PC-3 (cell line): ENCODE data around the gene FNBP1L. TPM values are rescaled to one million over a fixed set of nuclear protein-coding genes. Genes with fewer than 3 reads are reported as not detected.

Source experiments
- ATAC-seq: fragments of 200-7000 bp; cut with Tn5 transposase; 2 replicates; pipeline ENCODE4 v1.9.1; 2020; ENCODE audit warnings: mild to moderate bottlenecking, moderate library complexity
- BruUV-seq: library from RNA; stranded (reverse); fragments of 400-500 nt; replicated peaks from 2 replicates; lab custom pipeline; 2021; lab: Mats Ljungman, UMichigan
- CTCF ChIA-PET: fragments of 300-600 bp; sonication (Branson Sonifier 250); formaldehyde crosslinking; loops from one replicate; lab custom pipeline; 2022; ENCODE audit warnings: antibody characterized with exemption; lab: Charles Lee
- POLR2A ChIA-PET: fragments of 300-600 bp; sonication (Branson Sonifier 250); formaldehyde crosslinking; loops from one replicate; lab custom pipeline; 2022; ENCODE audit warnings: antibody characterized with exemption; ENCODE audit not compliant: unreplicated experiment; lab: Charles Lee
- DNase-seq: peaks from one replicate; pipeline ENCODE4 v3.0.0-alpha.2; 2015
- H2AFZ ChIP-seq: fragments of 300-600 bp; sonication (generic); 2 replicates; pipeline ENCODE4 v1.6.0; 2016; ENCODE audit warnings: antibody characterized with exemption, low read length
- H3F3A ChIP-seq: fragments of 300-600 bp; sonication (generic); one replicate; pipeline ENCODE4 v1.6.0; 2017; ENCODE audit warnings: antibody characterized with exemption, low read length, control low read depth, mild to moderate bottlenecking; ENCODE audit not compliant: unreplicated experiment
- H3K27ac ChIP-seq: fragments of 300-600 bp; sonication (generic); 2 replicates; pipeline ENCODE4 v1.5.1; 2016; ENCODE audit warnings: mild to moderate bottlenecking, low read length
- H3K27me3 ChIP-seq: fragments of 300-600 bp; sonication (generic); 2 replicates; pipeline ENCODE4 v1.6.1; 2016; ENCODE audit warnings: low read length, mixed read lengths
- H3K36me3 ChIP-seq: fragments of 300-600 bp; sonication (generic); 2 replicates; pipeline ENCODE4 v1.6.1; 2016; ENCODE audit warnings: low read depth, mixed run types, low read length, mixed read lengths
- H3K4me1 ChIP-seq: fragments of 300-600 bp; sonication (generic); 2 replicates; pipeline ENCODE4 v1.5.1; 2016; ENCODE audit warnings: low read length; ENCODE audit not compliant: insufficient read depth
- H3K4me2 ChIP-seq: fragments of 300-600 bp; sonication (generic); 2 replicates; pipeline ENCODE4 v1.6.0; 2016; ENCODE audit warnings: low read length
- H3K4me3 ChIP-seq: fragments of 300-600 bp; sonication (generic); 2 replicates; pipeline ENCODE4 v1.5.1; 2016; ENCODE audit warnings: mild to moderate bottlenecking, low read length, mixed read lengths
- H3K79me2 ChIP-seq: fragments of 300-600 bp; sonication (generic); 2 replicates; pipeline ENCODE4 v1.6.1; 2017; ENCODE audit warnings: low read length, mixed read lengths
- H3K9ac ChIP-seq: fragments of 300-600 bp; sonication (generic); 2 replicates; pipeline ENCODE4 v1.6.0; 2016; ENCODE audit warnings: mild to moderate bottlenecking, low read length
- H3K9me2 ChIP-seq: fragments of 300-600 bp; sonication (generic); replicated peaks from 2 replicates; pipeline ENCODE4 v1.6.1; 2016; ENCODE audit warnings: mixed run types, low read length, mixed read lengths
- H3K9me3 ChIP-seq: fragments of 300-600 bp; sonication (generic); 2 replicates; pipeline ENCODE4 v1.6.1; 2016; ENCODE audit warnings: low read length, mixed read lengths
- H4K20me1 ChIP-seq: fragments of 300-600 bp; sonication (generic); 2 replicates; pipeline ENCODE4 v1.6.1; 2016; ENCODE audit warnings: low read length, mixed read lengths
- EZH2 ChIP-seq: fragments of 300-600 bp; sonication (generic); IDR thresholded peaks from one replicate; pipeline ENCODE4 v1.6.1; 2017; ENCODE audit warnings: antibody characterized with exemption, mild to moderate bottlenecking, low read length; ENCODE audit not compliant: unreplicated experiment
- EZH2phosphoT487 ChIP-seq: fragments of 300-600 bp; sonication (generic); IDR thresholded peaks from 2 replicates; pipeline ENCODE4 v1.6.1; 2018; ENCODE audit warnings: mild to moderate bottlenecking, antibody characterized with exemption, low read length, borderline replicate concordance
- intact Hi-C: fragments of 100-400 bp; cut with micrococcal nuclease; formaldehyde crosslinking; loops from 2 replicates; pipeline ENCODE4 v1.9.0; 2023
- total RNA-seq: library from RNA; depleted of rRNA; stranded (reverse); fragments of >200 nt; gene quantifications from 2 replicates; pipeline ENCODE4 v1.2.3, GENCODE V29; 2014
- TF ChIP-seq, protein P1 (sequence below): fragments of 300-600 bp; sonication (generic); conservative IDR thresholded peaks from 2 replicates; pipeline ENCODE4 v1.5.1; 2017; ENCODE audit warnings: antibody characterized with exemption, low read depth, mild to moderate bottlenecking, low read length

FNBP1L gene
- total RNA-seq, 1 experiment from 2014 or later = 28.3 TPM

DNA sequence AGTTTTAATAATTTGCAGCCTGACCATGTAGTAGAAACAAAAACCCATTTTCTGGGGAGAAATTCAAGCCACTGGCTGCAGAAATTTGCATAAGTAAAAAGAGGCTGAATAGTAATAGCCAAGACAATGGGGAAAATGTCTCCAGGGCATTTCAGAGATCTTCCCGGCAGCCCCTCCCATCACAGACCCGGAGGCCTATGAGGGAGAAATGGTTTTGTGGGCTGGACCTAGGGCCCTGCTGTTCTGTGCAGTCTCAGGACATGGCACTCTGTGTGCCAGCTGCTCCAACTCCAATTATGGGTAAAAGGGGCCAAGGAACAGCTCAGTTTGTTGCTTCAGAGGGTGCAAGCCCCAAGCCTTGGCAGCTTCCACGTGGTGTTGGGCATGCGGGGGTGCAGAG, 39.7 kb upstream of the FNBP1L start:
- Histone ChIP-seq H3K79me2 (no peaks in the 10 kb centered on the region), H3K4me1 (no peaks in the 10 kb centered on the region), H2AFZ (no peak overlapping the region), H3K9me3 (0 out of 2 replicates have a peak, but pooled peaks cover 5% of the 10 kb centered on the region), H3K9me2 (no peaks in the 10 kb centered on the region), H3K27ac (no peak overlapping the region), H3K36me3 (no peaks in the 10 kb centered on the region), H3K4me2 (no peak overlapping the region), H4K20me1 (no peaks in the 10 kb centered on the region), H3K27me3 (no peaks in the 10 kb centered on the region), H3K4me3 (no peak overlapping the region), H3K9ac (no peak overlapping the region), H3F3A (no peaks in the 10 kb centered on the region)
- intact Hi-C loops = no loop called here
- POLR2A ChIA-PET = no interaction called here
- no peak for ATAC-seq
- no peak for DNase-seq
- BruUV-seq = no TSS peak
- CTCF ChIA-PET = no interaction called here
- TF ChIP-seq EZH2 = no peak
- TF ChIP-seq, protein P1, sequence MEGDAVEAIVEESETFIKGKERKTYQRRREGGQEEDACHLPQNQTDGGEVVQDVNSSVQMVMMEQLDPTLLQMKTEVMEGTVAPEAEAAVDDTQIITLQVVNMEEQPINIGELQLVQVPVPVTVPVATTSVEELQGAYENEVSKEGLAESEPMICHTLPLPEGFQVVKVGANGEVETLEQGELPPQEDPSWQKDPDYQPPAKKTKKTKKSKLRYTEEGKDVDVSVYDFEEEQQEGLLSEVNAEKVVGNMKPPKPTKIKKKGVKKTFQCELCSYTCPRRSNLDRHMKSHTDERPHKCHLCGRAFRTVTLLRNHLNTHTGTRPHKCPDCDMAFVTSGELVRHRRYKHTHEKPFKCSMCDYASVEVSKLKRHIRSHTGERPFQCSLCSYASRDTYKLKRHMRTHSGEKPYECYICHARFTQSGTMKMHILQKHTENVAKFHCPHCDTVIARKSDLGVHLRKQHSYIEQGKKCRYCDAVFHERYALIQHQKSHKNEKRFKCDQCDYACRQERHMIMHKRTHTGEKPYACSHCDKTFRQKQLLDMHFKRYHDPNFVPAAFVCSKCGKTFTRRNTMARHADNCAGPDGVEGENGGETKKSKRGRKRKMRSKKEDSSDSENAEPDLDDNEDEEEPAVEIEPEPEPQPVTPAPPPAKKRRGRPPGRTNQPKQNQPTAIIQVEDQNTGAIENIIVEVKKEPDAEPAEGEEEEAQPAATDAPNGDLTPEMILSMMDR = no peak
- TF ChIP-seq EZH2phosphoT487 = no peak

DNA sequence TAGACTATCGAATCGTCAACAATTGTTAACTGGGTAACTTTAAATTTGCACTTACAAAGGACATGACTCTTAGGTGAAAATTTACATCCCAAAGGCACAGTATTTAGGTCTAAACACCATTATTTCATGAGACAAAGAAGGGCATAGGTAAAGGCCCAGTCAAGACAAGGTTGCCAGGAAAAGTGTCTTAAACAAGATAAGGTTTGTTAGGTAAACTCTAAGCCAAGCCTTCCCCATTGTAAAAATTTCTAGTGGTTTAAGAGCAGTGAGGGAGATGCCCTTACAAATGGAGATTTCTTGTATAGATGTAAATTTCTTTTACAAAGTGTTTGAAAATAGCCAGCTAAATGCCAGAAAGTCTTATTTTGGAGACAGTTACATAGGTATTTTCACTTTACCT, 36.9 kb upstream of the FNBP1L start:
- Histone ChIP-seq H3K9me2 (no peaks in the 10 kb centered on the region), H3F3A (no peaks in the 10 kb centered on the region), H4K20me1 (no peaks in the 10 kb centered on the region), H3K4me1 (no peaks in the 10 kb centered on the region), H3K9me3 (0 out of 2 replicates have a peak, but pooled peaks cover 5% of the 10 kb centered on the region), H2AFZ (no peak overlapping the region), H3K27me3 (no peaks in the 10 kb centered on the region), H3K4me2 (no peak overlapping the region), H3K4me3 (no peak overlapping the region), H3K9ac (no peak overlapping the region), H3K27ac (no peak overlapping the region), H3K36me3 (no peaks in the 10 kb centered on the region), H3K79me2 (no peaks in the 10 kb centered on the region)
- DNase-seq (no peak), ATAC-seq (no peak)
- ChIA-PET CTCF (no interaction called here), POLR2A (interaction anchor here (0.6 kb wide), 1 partner anchor 435 kb away, joined by 3 read pairs; no protein-coding TSS in a partner anchor)
- TF ChIP-seq EZH2 = no peak
- TF ChIP-seq, protein P1 = no peak
- no TSS peak for BruUV-seq
- intact Hi-C loops = no loop called here

DNA sequence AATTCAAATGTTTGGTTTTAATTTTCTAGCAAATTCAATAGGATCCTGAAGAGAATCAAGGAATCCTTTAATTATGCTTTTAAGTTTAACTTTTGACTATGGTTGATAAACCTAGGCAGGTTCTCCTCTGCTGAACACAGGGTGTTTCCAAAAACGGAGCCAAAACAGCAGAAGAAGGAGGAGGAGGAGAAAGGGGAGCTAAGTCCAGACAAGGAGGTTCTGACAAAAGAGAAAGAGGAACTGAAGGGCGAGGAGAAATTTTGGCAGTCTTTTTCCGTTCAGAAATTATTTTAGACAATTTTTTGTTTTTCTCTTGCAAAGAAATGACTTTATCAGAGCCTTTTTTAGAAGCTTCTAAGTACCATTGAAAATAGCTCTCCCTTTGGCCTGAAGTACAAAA, 33.2 kb upstream of the FNBP1L start:
- no TSS peak for BruUV-seq
- no peaks in the 10 kb centered on the region for H3F3A ChIP-seq
- no peaks in the 10 kb centered on the region for H3K36me3 ChIP-seq
- ChIA-PET CTCF (no interaction called here), POLR2A (no interaction called here)
- no peak overlapping the region for H3K9ac ChIP-seq
- H3K4me2 ChIP-seq = no peak overlapping the region
- no peaks in the 10 kb centered on the region for H3K4me1 ChIP-seq
- no peak overlapping the region for H3K4me3 ChIP-seq
- no peaks in the 10 kb centered on the region for H3K79me2 ChIP-seq
- H2AFZ ChIP-seq = no peak overlapping the region
- H3K27me3 ChIP-seq = no peaks in the 10 kb centered on the region
- ATAC-seq (no peak), DNase-seq (no peak)
- H3K9me3 ChIP-seq = no peaks in the 10 kb centered on the region
- H3K9me2 ChIP-seq = no peaks in the 10 kb centered on the region
- no peaks in the 10 kb centered on the region for H4K20me1 ChIP-seq
- no peak for TF ChIP-seq EZH2phosphoT487
- no peak overlapping the region for H3K27ac ChIP-seq
- intact Hi-C loops = no loop called here
